ENCODE data around the gene ANKRD9. TPM values are rescaled to one million over a fixed set of nuclear protein-coding genes. Genes with fewer than 3 reads are reported as not detected.

The ANKRD9 gene
- total and polyA plus RNA-seq, 2 of the 13 experiments (the other 11 are each of a cell fraction or from before 2014, with no cell fraction given): 10.0 to 15.0 TPM

GRCh38 chr14:102461490-102462338 lies 47.9 kb downstream of the ANKRD9 start (continued):
- TF ChIP-seq ZNF776 (CRISPR knock-in tag; IDR thresholded peaks at IDR 0.05) (no peak), ZMYM2 (CRISPR knock-in tag; IDR thresholded peaks at IDR 0.05) (no peak), DRAP1 (CRISPR knock-in tag; IDR thresholded peaks at IDR 0.05) (no peak), ARHGAP35 (CRISPR knock-in tag; IDR thresholded peaks at IDR 0.05; ENCODE audit: borderline replicate concordance) (no peak), NR2F1 (CRISPR knock-in tag; IDR thresholded peaks at IDR 0.05) (no peak)
- TF ChIP-seq, protein P1, sequence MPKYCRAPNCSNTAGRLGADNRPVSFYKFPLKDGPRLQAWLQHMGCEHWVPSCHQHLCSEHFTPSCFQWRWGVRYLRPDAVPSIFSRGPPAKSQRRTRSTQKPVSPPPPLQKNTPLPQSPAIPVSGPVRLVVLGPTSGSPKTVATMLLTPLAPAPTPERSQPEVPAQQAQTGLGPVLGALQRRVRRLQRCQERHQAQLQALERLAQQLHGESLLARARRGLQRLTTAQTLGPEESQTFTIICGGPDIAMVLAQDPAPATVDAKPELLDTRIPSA (CRISPR knock-in tag; IDR thresholded peaks at IDR 0.05; ENCODE audit: borderline replicate concordance): no peak
- TF ChIP-seq, protein P2, sequence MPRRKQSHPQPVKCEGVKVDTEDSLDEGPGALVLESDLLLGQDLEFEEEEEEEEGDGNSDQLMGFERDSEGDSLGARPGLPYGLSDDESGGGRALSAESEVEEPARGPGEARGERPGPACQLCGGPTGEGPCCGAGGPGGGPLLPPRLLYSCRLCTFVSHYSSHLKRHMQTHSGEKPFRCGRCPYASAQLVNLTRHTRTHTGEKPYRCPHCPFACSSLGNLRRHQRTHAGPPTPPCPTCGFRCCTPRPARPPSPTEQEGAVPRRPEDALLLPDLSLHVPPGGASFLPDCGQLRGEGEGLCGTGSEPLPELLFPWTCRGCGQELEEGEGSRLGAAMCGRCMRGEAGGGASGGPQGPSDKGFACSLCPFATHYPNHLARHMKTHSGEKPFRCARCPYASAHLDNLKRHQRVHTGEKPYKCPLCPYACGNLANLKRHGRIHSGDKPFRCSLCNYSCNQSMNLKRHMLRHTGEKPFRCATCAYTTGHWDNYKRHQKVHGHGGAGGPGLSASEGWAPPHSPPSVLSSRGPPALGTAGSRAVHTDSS (CRISPR knock-in tag; conservative IDR thresholded peaks at IDR 0.05): no peak

GRCh38 chr14:102457509-102457908 lies 52.1 kb downstream of the ANKRD9 start:
- no peaks in the 10 kb centered on the region for H3K27me3 ChIP-seq (ENCODE audit: control insufficient read depth in 1 of 2, insufficient read depth in 2 of 2, low read length in 2 of 2)
- 96% methylated on average over 2 of the region's 2 CpGs for WGBS (ENCODE audit: low lambda C conversion rate)
- no peak overlapping the region for H3K4me2 ChIP-seq (ENCODE audit: low read depth, low read length)
- TF ChIP-seq ZNF639 (CRISPR knock-in tag; conservative IDR thresholded peaks at IDR 0.05) (no peak), ZNF121 (CRISPR knock-in tag; IDR thresholded peaks at IDR 0.05) (peak; percentile 84)
- H3K27ac ChIP-seq (ENCODE audit: extremely low read length, insufficient read depth, low read length): no peak overlapping the region
- H3K4me3 ChIP-seq (replicated peaks in 1 of 3; ENCODE audit: insufficient read depth in 1 of 3, low read depth in 2 of 3, low read length in 3 of 3): no peak overlapping the region
- peaks cover 2 to 5% of the 10 kb centered on the region in 2 experiments; a peak in 3 of 5 replicates for H3K36me3 ChIP-seq (replicated peaks in 1 of 2; ENCODE audit: control insufficient read depth in 1 of 2, insufficient read depth in 2 of 2, low read length in 2 of 2)
- ChIA-PET POLR2A (no interaction called here), CTCF (ENCODE audit: low intra/inter-chr PET ratio, low total read pairs) (no interaction called here)
- H3K9ac ChIP-seq (ENCODE audit: insufficient read depth, low read depth, low read length): no peak overlapping the region
- BruUV-seq (replicated peaks): no TSS peak
- no peaks in the 10 kb centered on the region for H3K9me3 ChIP-seq (ENCODE audit: low read length)
- in situ Hi-C loops (cut with HindIII; ENCODE audit: extremely low pct_ligation_motif_present, low pct_unique_long_range_greater_than_20kb) (no loop called here), intact Hi-C loops (cut with micrococcal nuclease; ENCODE audit: unreplicated experiment) (no loop called here)
- no peak for FAIRE-seq
- no peaks in the 10 kb centered on the region for H4K20me1 ChIP-seq (ENCODE audit: insufficient read depth, low read length)
- peaks cover 11% of the 10 kb centered on the region for H3K4me1 ChIP-seq (ENCODE audit: insufficient read depth, low read length)
- no peak overlapping the region for H2AFZ ChIP-seq (ENCODE audit: low read length)
- no peak for ATAC-seq
- no peaks in the 10 kb centered on the region for H3K79me2 ChIP-seq (ENCODE audit: insufficient read depth, low read length)
- DNase-seq (ENCODE audit: low spot score): no peak
